Breast epithelium (tissue), 3 donors: Measurements from ENCODE around the gene IP6K3.

Experiments used
- POLR2AphosphoS5 ChIP-seq, 3 donors: sonication (generic); formaldehyde crosslinking; IDR thresholded peaks; one replicate each; pipeline ENCODE4 v1.6.1; 2017; ENCODE audit warnings: antibody characterized with exemption in 3 of 3
- TF ChIP-seq, protein P1 (sequence below), 3 donors: fragments of 450-650 bp; IDR thresholded peaks; one replicate each; pipeline ENCODE4 v1.5.1; 2016 to 2017; ENCODE audit warnings: antibody characterized with exemption in 3 of 3, mild to moderate bottlenecking in 3 of 3, moderate library complexity in 3 of 3

GRCh38 chr6:33719326-33719987 lies 27.2 kb downstream of the IP6K3 start:
- TF ChIP-seq POLR2AphosphoS5 (IDR thresholded peaks at IDR 0.05), result no peak
- TF ChIP-seq, protein P1, sequence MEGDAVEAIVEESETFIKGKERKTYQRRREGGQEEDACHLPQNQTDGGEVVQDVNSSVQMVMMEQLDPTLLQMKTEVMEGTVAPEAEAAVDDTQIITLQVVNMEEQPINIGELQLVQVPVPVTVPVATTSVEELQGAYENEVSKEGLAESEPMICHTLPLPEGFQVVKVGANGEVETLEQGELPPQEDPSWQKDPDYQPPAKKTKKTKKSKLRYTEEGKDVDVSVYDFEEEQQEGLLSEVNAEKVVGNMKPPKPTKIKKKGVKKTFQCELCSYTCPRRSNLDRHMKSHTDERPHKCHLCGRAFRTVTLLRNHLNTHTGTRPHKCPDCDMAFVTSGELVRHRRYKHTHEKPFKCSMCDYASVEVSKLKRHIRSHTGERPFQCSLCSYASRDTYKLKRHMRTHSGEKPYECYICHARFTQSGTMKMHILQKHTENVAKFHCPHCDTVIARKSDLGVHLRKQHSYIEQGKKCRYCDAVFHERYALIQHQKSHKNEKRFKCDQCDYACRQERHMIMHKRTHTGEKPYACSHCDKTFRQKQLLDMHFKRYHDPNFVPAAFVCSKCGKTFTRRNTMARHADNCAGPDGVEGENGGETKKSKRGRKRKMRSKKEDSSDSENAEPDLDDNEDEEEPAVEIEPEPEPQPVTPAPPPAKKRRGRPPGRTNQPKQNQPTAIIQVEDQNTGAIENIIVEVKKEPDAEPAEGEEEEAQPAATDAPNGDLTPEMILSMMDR (IDR thresholded peaks at IDR 0.05), result no peak
